Pancreas (tissue), 10 donors: Measurements from ENCODE around the gene SMCHD1. TPM values are rescaled to one million over a fixed set of nuclear protein-coding genes. Genes with fewer than 3 reads are reported as not detected.

Experiments used
- ATAC-seq, 4 donors: fragments of 200-7000 bp; cut with Tn5 transposase; one replicate each; pipeline versions ENCODE4 v1.8.0 to v1.9.1; 2020; ENCODE audit warnings: mild to moderate bottlenecking in 4 of 4, moderate library complexity in 4 of 4
- DNase-seq, 6 donors: peaks; one replicate each; pipeline ENCODE4 v3.0.0-alpha.2; 2020
- FAIRE-seq: peaks from 2 replicates; lab custom pipeline; 2012; peaks lifted over from hg19 to GRCh38; lab: Jason Lieb, UNC
- H3K27ac ChIP-seq, 4 donors: fragments of 200-600 bp; sonication (generic); 1 replicate in 3 of 4; 2 replicates in 1 of 4; pipeline versions ENCODE4 v1.5.0 to v1.8.0; 2020
- H3K27me3 ChIP-seq, 4 donors: fragments of 200-600 bp; one replicate each; pipeline ENCODE4 v1.8.0; 2021
- H3K36me3 ChIP-seq, 3 donors: fragments of 200-600 bp; sonication (generic) in 1 of 3; one replicate each; pipeline versions ENCODE4 v1.5.0 to v1.8.0; 2020 to 2021
- H3K4me1 ChIP-seq, 3 donors: fragments of 200-600 bp; one replicate each; pipeline ENCODE4 v1.8.0; 2021
- H3K4me3 ChIP-seq, 4 donors: fragments of 200-600 bp; sonication (generic) in 2 of 4; one replicate each; pipeline versions ENCODE4 v1.5.0 to v1.8.0; 2020 to 2021
- H3K9me3 ChIP-seq, 4 donors: fragments of 200-600 bp; one replicate each; pipeline ENCODE4 v1.8.0; 2021
- WGBS, 2 donors: extraction: QIAGEN DNeasy Blood & Tissue Kit; methylation state at CpG; one replicate each; pipeline ENCODE4 v1.1.7; 2013; 5-methylcytosine and 5-hydroxymethylcytosine counted together
- intact Hi-C, 3 donors: fragments of 100-400 bp; cut with DNase I; formaldehyde crosslinking; loops; one replicate each; pipeline versions ENCODE4 v1.11.1 to v1.14.2; 2022
- polyA plus RNA-seq, 2 donors: library from polyadenylated mRNA; stranded (reverse); fragments of 200-250 nt; gene quantifications; one replicate each; pipeline ENCODE4 v1.2.3, GENCODE V29; 2013
- total RNA-seq, 6 donors: library from RNA; stranded (reverse); fragmentation: NEBNext Ultra II Directional in 4 of 6; extraction: Animal tissue kit (Norgen Biotek cat#: 25700) in 4 of 6; gene quantifications; one replicate each; pipeline versions ENCODE4 v1.2.1 to v1.2.4, GENCODE V29; 2021 to 2023
- TF ChIP-seq, protein P1 (sequence below), 4 donors: fragments of 200-600 bp; sonication (generic) in 3 of 4; IDR thresholded peaks; one replicate each; pipeline versions ENCODE4 v1.5.0 to v1.8.0; 2021; ENCODE audit warnings: antibody characterized with exemption in 4 of 4
- donor health status: healthy with polysubstance abuse.
- donor health status: DM: no; HTN: no; CAD: no; lungs with moderate emphysema.
- donor health status: DM: no; HTN: no; CAD: no.
- donor health status: control.
- donor health status: control.
- donor health status: Bipolar disorder and iron deficiency.
- donor health status: DM: yes; HTN: yes; CAD: no.
- donor health status: DM: no; HTN: no; CAD: no.
- donor health status: DM: no; HTN: no; CAD: no.
- donor health status: DM: yes; HTN: yes; CAD: no.

Gene SMCHD1
- total and polyA plus RNA-seq, 8 donors: 6.6 to 32.7 (median 25.2) TPM

DNA sequence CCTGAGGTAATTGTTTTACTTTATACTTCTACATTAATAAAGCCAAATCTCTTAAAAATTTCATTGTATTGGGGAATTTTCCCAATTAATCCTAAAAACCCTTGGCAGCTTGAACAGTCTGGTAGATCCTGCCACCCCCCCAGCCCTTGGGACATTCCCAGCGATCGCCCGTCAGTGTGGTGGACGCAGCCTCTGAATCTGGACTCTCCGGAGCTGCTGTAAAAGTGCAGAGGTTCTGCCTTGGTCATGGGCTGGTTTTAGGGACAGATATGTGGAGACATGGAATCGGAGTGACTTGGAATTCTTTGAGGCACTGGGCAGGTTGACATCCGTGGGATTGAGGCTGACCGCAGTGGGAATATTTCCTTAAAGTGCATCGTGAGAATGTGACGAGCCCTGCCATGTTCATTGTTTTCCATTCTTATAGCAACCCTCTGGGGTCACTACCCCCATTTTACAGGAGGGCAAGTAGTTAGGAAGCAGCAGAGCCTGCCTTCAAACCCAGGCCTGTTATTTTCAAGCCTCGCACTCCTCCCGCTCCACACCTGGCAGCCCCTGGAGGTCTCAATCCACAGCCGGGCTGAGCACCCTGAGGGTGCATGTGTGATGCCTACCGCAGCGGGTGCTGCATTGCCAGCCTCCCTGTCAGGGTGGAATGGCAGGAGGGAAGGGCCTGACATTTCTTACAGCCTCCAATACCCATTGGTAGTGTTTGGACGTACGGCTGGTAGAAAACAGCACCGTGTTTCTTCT lies 197.8 kb downstream of the SMCHD1 start:
- DNase-seq (no peak), ATAC-seq (no peak), FAIRE-seq (no peak)
- TF ChIP-seq, protein P1, sequence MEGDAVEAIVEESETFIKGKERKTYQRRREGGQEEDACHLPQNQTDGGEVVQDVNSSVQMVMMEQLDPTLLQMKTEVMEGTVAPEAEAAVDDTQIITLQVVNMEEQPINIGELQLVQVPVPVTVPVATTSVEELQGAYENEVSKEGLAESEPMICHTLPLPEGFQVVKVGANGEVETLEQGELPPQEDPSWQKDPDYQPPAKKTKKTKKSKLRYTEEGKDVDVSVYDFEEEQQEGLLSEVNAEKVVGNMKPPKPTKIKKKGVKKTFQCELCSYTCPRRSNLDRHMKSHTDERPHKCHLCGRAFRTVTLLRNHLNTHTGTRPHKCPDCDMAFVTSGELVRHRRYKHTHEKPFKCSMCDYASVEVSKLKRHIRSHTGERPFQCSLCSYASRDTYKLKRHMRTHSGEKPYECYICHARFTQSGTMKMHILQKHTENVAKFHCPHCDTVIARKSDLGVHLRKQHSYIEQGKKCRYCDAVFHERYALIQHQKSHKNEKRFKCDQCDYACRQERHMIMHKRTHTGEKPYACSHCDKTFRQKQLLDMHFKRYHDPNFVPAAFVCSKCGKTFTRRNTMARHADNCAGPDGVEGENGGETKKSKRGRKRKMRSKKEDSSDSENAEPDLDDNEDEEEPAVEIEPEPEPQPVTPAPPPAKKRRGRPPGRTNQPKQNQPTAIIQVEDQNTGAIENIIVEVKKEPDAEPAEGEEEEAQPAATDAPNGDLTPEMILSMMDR (IDR thresholded peaks at IDR 0.05): no peak
- Histone ChIP-seq H3K4me3 (no peak overlapping the region), H3K4me1 (peaks cover 0 to 3% (median 0%) of the 10 kb centered on the region in 3 donors), H3K9me3 (no peaks in the 10 kb centered on the region), H3K36me3 (no peaks in the 10 kb centered on the region), H3K27me3 (peaks cover 0 to 10% (median 0%) of the 10 kb centered on the region in 4 donors), H3K27ac (no peak overlapping the region)
- WGBS, 2 donors: 88 to 96% methylated on average over 18 of the region's 18 CpGs
- intact Hi-C loops: no loop called here

DNA sequence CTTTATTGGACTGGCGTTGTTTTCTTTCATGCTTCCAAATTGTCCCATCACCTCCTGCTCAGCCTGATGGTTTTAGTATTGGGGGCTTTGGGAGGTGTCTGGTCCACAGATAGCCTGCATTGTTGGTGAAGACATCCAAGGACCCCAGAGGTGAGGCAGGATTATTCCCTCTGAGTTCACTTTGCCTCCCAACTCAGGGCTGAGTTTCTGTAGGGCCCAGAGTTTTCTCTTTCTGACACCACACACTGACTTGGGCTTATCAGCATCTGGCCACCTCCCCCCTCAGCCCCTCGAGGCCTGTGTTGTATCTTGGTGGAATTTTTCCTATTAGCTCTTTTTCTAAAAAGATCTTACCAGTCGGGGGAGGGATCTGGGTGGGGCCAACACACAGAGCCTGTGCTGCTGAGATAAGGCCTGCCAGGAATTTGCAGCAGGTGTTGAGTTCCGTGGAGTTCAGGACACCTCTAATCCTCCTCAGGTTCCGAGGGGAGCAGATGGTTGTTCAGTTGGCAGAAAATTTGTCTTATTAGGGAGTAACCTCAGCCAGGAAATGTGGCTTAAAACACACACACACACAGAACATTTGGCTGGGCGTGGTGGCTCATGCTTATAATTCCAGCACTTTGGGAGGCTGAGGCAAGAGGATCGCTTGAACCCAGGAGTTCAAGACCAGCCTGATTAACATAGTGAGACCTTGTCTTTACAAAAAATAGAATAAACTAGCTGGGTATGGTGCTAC lies 198.6 kb downstream of the SMCHD1 start:
- TF ChIP-seq, protein P1 (IDR thresholded peaks at IDR 0.05): no peak
- 48 to 52% methylated on average over 7 of the region's 7 CpGs for WGBS, 2 donors
- no peaks in the 10 kb centered on the region for H3K9me3 ChIP-seq
- peaks cover 0 to 3% (median 0%) of the 10 kb centered on the region in 4 donors for H3K27me3 ChIP-seq
- peak; percentile 34 to 84 (median 74) for ATAC-seq
- H3K27ac ChIP-seq: peak overlapping the region in 1 of 4 donors; percentile 30
- FAIRE-seq: no peak
- no peak overlapping the region for H3K4me3 ChIP-seq
- intact Hi-C loops: no loop called here
- H3K4me1 ChIP-seq: peaks cover 0 to 3% (median 0%) of the 10 kb centered on the region in 3 donors
- DNase-seq: peak in 2 of 6 donors; percentile 43 to 49
- no peaks in the 10 kb centered on the region for H3K36me3 ChIP-seq

Other genes with a start within 250 kb of the SMCHD1 start
- 1 to 10 TPM; 1.9 to 5.8 (median 2.8) TPM for gene METTL4, start 84.2 kb upstream of the SMCHD1 start, total RNA-seq
- gene METTL4, start 84.2 kb upstream of the SMCHD1 start, polyA plus RNA-seq: 1 to 10 TPM; 2.8 to 6.3 TPM
- gene NDC80, start 84.2 kb upstream of the SMCHD1 start, total RNA-seq: 1 to 10 TPM in 1 of 6 donors, under 1 TPM in 3, not detected in 2; 0.06 to 1.5 (median 0.59) TPM
- gene NDC80, start 84.2 kb upstream of the SMCHD1 start, polyA plus RNA-seq: under 1 TPM; 0.09 to 0.87 TPM
- 10 to 100 TPM in 1 of 6 donors, 1 to 10 TPM in 3, under 1 TPM in 2; 0.43 to 11.0 (median 3.3) TPM for gene EMILIN2, start 191.3 kb downstream of the SMCHD1 start, total RNA-seq
- gene EMILIN2, start 191.3 kb downstream of the SMCHD1 start, polyA plus RNA-seq: 1 to 10 TPM; 2.8 to 4.0 TPM